ENCODE measurements around the gene RAPGEF1.

Gene RAPGEF1

DNA sequence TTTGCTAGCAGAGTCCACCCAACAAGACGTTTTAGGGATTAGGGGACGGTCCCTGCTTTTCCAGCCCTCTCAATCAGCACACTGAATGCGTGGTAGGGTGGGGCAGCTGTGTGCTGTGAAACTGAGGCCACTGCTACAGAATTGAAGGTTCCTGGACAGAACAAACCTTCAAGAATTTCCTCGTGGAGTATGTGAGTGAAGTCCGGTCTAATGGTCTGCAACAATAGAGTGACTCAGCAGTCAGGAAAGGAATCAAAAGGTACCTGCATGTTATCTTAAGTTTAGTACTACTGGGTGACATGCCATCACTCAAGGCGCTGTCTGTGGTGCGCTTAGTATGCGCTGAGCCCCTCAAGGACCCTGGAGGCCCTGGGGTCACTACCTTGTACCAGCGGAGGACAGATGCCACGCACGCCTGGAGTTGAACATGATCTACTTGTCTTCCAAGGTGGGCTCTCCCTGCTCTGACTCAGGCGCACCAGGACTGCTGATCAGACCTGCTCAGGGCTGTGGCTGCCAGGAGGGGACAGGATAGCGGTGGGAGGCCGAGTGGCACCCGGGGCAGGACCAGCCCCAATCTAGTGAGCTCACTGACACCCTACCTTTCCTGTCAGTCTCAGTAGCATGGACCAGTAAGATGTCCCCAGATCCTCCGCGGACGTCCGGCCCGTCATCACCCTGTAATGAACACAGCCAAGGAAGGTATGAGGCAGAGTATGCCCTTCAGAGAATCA, 144.0 kb downstream of the RAPGEF1 start:
- H3K4me1 ChIP-seq (ENCODE audit: insufficient read depth, poor library complexity, severe bottlenecking): no peaks in the 10 kb centered on the region
- no peak for ATAC-seq (ENCODE audit: low read depth)

DNA sequence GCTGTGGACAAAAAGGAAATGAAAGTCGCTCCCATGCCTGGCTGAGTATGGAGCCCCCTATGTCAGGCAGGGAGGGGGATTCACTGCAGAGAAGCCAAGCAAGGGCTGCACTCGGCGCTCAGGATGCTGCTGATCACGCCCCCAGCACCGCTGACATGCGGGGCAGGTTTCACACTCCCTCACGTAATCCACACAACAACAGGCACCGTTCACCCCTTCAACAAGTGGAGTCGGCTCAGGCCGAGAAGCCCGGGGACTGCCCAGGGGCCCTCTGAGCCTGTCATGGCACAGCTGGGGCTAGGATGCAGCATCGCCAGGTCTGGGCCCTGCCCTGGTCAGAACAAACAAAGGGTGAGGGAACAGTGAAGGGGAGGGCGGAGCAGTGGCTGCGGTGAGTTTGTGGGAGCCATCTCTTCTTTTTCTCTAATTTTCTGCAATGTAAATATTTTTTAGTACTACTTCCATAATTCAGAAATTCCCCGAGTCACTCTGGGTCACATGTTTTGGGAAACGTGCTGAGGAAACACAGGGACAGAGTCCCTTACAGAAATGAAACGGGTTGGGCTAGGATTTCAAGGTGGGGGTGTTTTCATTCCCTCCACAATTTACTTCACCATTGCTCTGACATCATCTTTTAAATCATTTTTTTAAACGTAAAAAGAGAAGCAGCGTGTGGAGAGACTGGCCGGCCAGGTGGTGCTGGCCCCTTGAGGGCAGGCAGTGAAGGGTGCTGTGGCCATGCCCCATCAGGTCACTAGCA, 144.8 kb downstream of the RAPGEF1 start:
- Histone ChIP-seq H3K27ac (ENCODE audit: poor library complexity, severe bottlenecking) (no peak overlapping the region), H3K9me3 (ENCODE audit: severe bottlenecking) (no peaks in the 10 kb centered on the region), H3K36me3 (ENCODE audit: low read depth) (peaks cover 5% of the 10 kb centered on the region), H3K4me3 (ENCODE audit: severe bottlenecking) (no peak overlapping the region), H3K4me1 (ENCODE audit: insufficient read depth, poor library complexity, severe bottlenecking) (no peaks in the 10 kb centered on the region), H3K27me3 (ENCODE audit: insufficient read depth, poor library complexity, severe bottlenecking) (no peaks in the 10 kb centered on the region)
- ATAC-seq (ENCODE audit: low read depth) (no peak), DNase-seq (ENCODE audit: low spot score) (no peak)
- TF ChIP-seq, protein P1, sequence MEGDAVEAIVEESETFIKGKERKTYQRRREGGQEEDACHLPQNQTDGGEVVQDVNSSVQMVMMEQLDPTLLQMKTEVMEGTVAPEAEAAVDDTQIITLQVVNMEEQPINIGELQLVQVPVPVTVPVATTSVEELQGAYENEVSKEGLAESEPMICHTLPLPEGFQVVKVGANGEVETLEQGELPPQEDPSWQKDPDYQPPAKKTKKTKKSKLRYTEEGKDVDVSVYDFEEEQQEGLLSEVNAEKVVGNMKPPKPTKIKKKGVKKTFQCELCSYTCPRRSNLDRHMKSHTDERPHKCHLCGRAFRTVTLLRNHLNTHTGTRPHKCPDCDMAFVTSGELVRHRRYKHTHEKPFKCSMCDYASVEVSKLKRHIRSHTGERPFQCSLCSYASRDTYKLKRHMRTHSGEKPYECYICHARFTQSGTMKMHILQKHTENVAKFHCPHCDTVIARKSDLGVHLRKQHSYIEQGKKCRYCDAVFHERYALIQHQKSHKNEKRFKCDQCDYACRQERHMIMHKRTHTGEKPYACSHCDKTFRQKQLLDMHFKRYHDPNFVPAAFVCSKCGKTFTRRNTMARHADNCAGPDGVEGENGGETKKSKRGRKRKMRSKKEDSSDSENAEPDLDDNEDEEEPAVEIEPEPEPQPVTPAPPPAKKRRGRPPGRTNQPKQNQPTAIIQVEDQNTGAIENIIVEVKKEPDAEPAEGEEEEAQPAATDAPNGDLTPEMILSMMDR (IDR thresholded peaks at IDR 0.05; ENCODE audit: poor library complexity, severe bottlenecking): no peak

More for the DNA sequence above, 144.0 kb downstream of the RAPGEF1 start:
- Histone ChIP-seq H3K27me3 (ENCODE audit: insufficient read depth, poor library complexity, severe bottlenecking) (no peaks in the 10 kb centered on the region), H3K36me3 (ENCODE audit: low read depth) (peaks cover 5% of the 10 kb centered on the region), H3K4me3 (ENCODE audit: severe bottlenecking) (no peak overlapping the region), H3K9me3 (ENCODE audit: severe bottlenecking) (no peaks in the 10 kb centered on the region), H3K27ac (ENCODE audit: poor library complexity, severe bottlenecking) (no peak overlapping the region)
- TF ChIP-seq, protein P1 (IDR thresholded peaks at IDR 0.05; ENCODE audit: poor library complexity, severe bottlenecking): no peak
- DNase-seq (ENCODE audit: low spot score): no peak

DNA sequence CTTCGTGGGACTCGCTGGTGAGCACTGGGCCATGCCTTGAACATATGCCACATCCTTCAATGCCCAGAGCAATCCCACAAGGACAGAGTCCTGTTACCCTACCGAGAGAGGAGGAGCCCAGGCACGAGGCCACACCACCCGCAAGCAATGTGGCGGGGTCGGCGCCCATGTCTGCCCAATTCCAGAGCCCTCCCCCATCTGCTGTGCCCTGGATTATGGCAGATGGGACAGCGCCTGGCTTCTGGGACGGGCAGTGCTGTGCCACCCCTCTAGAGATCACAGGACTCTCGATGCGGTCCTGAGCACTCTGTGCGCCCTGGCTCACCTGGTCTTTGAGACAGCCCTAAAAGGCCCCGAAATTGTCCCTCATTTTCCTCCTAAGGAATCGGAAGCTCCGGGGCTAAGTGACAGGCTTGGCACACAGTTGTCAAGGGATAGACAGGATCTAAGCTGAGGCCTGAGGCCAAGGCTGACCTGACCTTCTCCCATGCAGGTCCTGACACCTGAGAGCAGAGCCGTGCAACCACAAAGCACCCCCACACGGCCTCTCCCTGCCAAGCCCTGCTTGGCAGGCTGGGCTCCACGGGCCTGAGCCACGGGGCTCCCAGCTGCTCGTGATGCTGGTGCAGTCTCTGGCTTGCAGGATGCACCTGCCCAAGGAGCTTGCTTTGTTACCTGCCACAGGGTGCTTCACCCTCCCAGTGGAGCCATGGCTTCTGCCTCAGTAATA, 145.8 kb downstream of the RAPGEF1 start:
- Histone ChIP-seq H3K27ac (ENCODE audit: poor library complexity, severe bottlenecking) (no peak overlapping the region), H3K4me1 (ENCODE audit: insufficient read depth, poor library complexity, severe bottlenecking) (no peaks in the 10 kb centered on the region), H3K36me3 (ENCODE audit: low read depth) (peaks cover 5% of the 10 kb centered on the region), H3K27me3 (ENCODE audit: insufficient read depth, poor library complexity, severe bottlenecking) (no peaks in the 10 kb centered on the region), H3K4me3 (ENCODE audit: severe bottlenecking) (no peak overlapping the region), H3K9me3 (ENCODE audit: severe bottlenecking) (no peaks in the 10 kb centered on the region)
- no peak for DNase-seq (ENCODE audit: low spot score)
- TF ChIP-seq, protein P1 (IDR thresholded peaks at IDR 0.05; ENCODE audit: poor library complexity, severe bottlenecking): no peak
- no peak for ATAC-seq (ENCODE audit: low read depth)

DNA sequence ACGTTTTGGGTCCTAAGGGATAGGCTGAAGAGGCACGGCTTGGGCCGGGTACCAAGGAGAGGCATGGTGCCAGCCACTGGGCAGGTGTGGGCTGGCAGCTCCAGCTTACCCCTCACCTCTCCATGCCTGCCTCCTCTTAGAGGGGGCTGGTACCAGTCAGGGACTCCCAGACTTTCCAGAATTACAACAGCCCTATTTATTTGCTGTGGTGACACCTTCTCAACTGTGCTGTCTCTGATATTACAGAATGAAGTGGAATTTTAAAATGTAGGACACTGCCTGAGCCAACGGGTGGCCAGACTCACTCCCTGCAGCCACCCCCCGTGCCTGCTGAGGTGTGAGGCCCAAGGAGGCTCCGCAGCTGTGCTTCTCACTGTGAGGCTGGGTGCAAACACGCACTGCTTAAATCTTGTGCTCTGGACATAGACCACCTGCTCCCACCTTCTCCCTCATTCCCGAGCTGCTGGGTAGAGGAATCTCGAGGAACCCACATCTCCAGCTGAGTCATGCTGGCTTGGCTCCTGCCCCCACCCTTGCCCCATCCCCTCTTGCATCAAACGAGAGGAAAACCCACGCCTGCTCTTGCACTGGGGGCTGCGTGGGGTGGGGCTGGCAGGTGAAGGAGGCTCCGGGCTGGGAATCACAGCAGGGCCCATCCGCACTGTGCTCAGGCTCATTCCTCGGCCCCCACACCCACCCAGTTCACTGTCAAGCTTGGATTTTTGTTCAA, 146.6 kb downstream of the RAPGEF1 start:
- H3K4me1 ChIP-seq (ENCODE audit: insufficient read depth, poor library complexity, severe bottlenecking): no peaks in the 10 kb centered on the region
- H3K27ac ChIP-seq (ENCODE audit: poor library complexity, severe bottlenecking): no peak overlapping the region
- no peaks in the 10 kb centered on the region for H3K9me3 ChIP-seq (ENCODE audit: severe bottlenecking)
- TF ChIP-seq, protein P1 (IDR thresholded peaks at IDR 0.05; ENCODE audit: poor library complexity, severe bottlenecking): no peak
- H3K27me3 ChIP-seq (ENCODE audit: insufficient read depth, poor library complexity, severe bottlenecking): no peaks in the 10 kb centered on the region
- ATAC-seq (ENCODE audit: low read depth) (no peak), DNase-seq (ENCODE audit: low spot score) (no peak)
- H3K36me3 ChIP-seq (ENCODE audit: low read depth): peaks cover 5% of the 10 kb centered on the region
- H3K4me3 ChIP-seq (ENCODE audit: severe bottlenecking): no peak overlapping the region

Measured in RWPE2 (cell line).